Smooth muscle cell (in vitro differentiated cells): ENCODE results near the gene TXK. TPM values are rescaled to one million over a fixed set of nuclear protein-coding genes. Genes with fewer than 3 reads are reported as not detected.

Experiments used
- DNase-seq: peaks from one replicate; lab custom pipeline; 2025; ENCODE audit not compliant: unreplicated experiment; lab: John Stamatoyannopoulos, UW
- H2AFZ ChIP-seq: fragments of 200-600 bp; sonication (generic); 2 replicates; pipeline ENCODE4 v1.6.0; 2016; ENCODE audit warnings: antibody characterized with exemption, low read depth, mild to moderate bottlenecking
- H3F3A ChIP-seq: fragments of 200-600 bp; sonication (generic); 2 replicates; pipeline ENCODE4 v1.6.0; 2017; ENCODE audit warnings: antibody characterized with exemption, low read depth
- H3K27ac ChIP-seq: fragments of 200-600 bp; sonication (generic); 2 replicates; pipeline ENCODE4 v1.5.1; 2016; ENCODE audit warnings: low read depth, mild to moderate bottlenecking
- H3K27me3 ChIP-seq: fragments of 200-600 bp; sonication (generic); 2 replicates; pipeline ENCODE4 v1.6.1; 2016; ENCODE audit warnings: low read depth, mild to moderate bottlenecking
- H3K36me3 ChIP-seq: fragments of 200-600 bp; sonication (generic); 2 replicates; pipeline ENCODE4 v1.5.1; 2016; ENCODE audit warnings: low read depth
- H3K4me1 ChIP-seq: fragments of 200-600 bp; sonication (generic); 2 replicates; pipeline ENCODE4 v1.5.1; 2016; ENCODE audit warnings: low read depth
- H3K4me2 ChIP-seq: fragments of 200-600 bp; sonication (generic); 2 replicates; pipeline ENCODE4 v1.6.0; 2016; ENCODE audit warnings: mild to moderate bottlenecking
- H3K4me3 ChIP-seq: fragments of 200-600 bp; sonication (generic); 2 replicates; pipeline ENCODE4 v1.5.1; 2016; ENCODE audit warnings: mild to moderate bottlenecking
- H3K79me2 ChIP-seq: fragments of 200-600 bp; sonication (generic); 2 replicates; pipeline ENCODE4 v1.6.0; 2016; ENCODE audit warnings: low read depth, mild to moderate bottlenecking
- H3K9ac ChIP-seq: fragments of 200-600 bp; sonication (generic); 2 replicates; pipeline ENCODE4 v1.6.0; 2016; ENCODE audit warnings: low read depth
- H3K9me3 ChIP-seq: fragments of 200-600 bp; sonication (generic); replicated peaks from 2 replicates; pipeline ENCODE4 v1.5.1; 2016; ENCODE audit warnings: low read depth
- H4K20me1 ChIP-seq: fragments of 200-600 bp; sonication (generic); 2 replicates; pipeline ENCODE4 v1.6.0; 2016; ENCODE audit warnings: low read depth
- WGBS: methylation state at CpG from one replicate; pipeline ENCODE4 v1.1.7; 2016; ENCODE audit warnings: low lambda C conversion rate; 5-methylcytosine and 5-hydroxymethylcytosine counted together
- polyA plus RNA-seq: library from polyadenylated mRNA; unstranded; fragments of >200 nt; fragmentation: Nextera tagmentation; extraction: Ambion mirVana; gene quantifications from 2 replicates; pipeline ENCODE4 v1.2.1, GENCODE V29; 2016
- total RNA-seq: library from RNA; depleted of rRNA; stranded (reverse); fragments of >200 nt; gene quantifications from 2 replicates; pipeline ENCODE4 v1.2.3, GENCODE V29; 2014
- TF ChIP-seq, protein P1 (sequence below): fragments of 200-600 bp; sonication (generic); IDR thresholded peaks from 2 replicates; pipeline ENCODE4 v1.5.1; 2017; ENCODE audit warnings: borderline replicate concordance, mild to moderate bottlenecking, antibody characterized with exemption; ENCODE audit not compliant: insufficient read depth, poor library complexity, severe bottlenecking

TXK gene
- total and polyA plus RNA-seq, 2 experiments from 2014 or later, result 0.09 TPM; not detected in 1

DNA sequence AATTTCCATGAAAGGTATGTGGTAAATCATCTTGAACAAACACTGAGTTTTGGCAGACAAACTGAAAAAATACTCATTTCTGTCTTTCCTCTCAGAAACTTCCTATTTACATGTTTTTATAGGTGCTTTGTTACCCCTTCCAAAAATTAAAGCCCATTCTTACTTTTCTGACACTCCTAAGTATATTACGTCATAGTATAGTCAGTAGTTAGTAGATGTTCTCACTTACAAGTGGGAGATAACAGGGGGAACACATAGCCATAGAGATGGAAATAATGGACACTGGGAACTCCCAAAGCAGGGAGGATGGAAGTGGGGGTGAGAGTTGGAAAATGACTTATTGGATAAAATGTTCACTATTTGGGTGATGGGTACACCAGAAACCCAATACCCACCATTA, 28.8 kb downstream of the TXK start:
- Histone ChIP-seq H2AFZ (no peak overlapping the region), H3F3A (no peaks in the 10 kb centered on the region), H3K79me2 (no peaks in the 10 kb centered on the region), H4K20me1 (no peaks in the 10 kb centered on the region), H3K4me2 (no peak overlapping the region), H3K36me3 (no peaks in the 10 kb centered on the region), H3K9me3 (no peaks in the 10 kb centered on the region), H3K27me3 (no peaks in the 10 kb centered on the region), H3K4me3 (no peak overlapping the region), H3K9ac (no peak overlapping the region), H3K4me1 (no peaks in the 10 kb centered on the region), H3K27ac (no peak overlapping the region)
- TF ChIP-seq, protein P1, sequence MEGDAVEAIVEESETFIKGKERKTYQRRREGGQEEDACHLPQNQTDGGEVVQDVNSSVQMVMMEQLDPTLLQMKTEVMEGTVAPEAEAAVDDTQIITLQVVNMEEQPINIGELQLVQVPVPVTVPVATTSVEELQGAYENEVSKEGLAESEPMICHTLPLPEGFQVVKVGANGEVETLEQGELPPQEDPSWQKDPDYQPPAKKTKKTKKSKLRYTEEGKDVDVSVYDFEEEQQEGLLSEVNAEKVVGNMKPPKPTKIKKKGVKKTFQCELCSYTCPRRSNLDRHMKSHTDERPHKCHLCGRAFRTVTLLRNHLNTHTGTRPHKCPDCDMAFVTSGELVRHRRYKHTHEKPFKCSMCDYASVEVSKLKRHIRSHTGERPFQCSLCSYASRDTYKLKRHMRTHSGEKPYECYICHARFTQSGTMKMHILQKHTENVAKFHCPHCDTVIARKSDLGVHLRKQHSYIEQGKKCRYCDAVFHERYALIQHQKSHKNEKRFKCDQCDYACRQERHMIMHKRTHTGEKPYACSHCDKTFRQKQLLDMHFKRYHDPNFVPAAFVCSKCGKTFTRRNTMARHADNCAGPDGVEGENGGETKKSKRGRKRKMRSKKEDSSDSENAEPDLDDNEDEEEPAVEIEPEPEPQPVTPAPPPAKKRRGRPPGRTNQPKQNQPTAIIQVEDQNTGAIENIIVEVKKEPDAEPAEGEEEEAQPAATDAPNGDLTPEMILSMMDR, result no peak
- WGBS, result 100% methylated on average over 1 of the region's 1 CpG
- DNase-seq, result no peak

DNA sequence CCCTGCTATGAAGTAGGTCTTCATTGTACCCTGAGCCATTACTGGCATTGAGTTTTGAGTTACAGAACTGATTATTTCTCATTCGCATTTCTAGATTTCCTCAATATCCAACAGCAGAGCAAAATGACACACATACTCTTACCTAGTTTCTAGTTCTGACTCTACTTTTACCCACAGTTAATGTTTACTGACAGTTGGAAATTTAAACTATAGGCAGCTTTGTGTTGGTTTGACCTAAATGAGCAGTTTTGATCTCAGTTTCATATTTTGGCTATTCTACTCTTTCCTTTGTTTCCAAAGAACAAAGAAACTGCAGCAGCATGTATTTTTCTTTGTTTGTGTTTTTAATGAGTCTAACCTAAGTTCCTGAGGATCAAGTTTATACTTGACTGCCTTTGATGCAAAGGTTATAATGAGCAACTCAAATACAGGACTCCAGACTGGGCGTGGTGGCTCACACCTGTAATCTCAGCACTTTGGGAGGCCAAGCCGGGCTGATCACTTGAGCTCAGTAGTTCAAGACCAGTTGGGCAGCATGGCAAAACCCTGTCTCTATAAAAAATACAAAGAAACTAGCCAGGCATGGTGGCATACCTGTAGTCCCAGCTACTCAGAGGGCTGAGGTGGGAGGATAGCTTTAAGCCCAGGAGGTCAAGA, 30.4 kb downstream of the TXK start:
- Histone ChIP-seq H3K9ac (no peak overlapping the region), H3K9me3 (no peaks in the 10 kb centered on the region), H3K4me3 (no peak overlapping the region), H4K20me1 (no peaks in the 10 kb centered on the region), H3K79me2 (no peaks in the 10 kb centered on the region), H3K27me3 (no peaks in the 10 kb centered on the region), H3K4me2 (no peak overlapping the region), H3K4me1 (no peaks in the 10 kb centered on the region), H3K27ac (no peak overlapping the region), H2AFZ (no peak overlapping the region), H3F3A (no peaks in the 10 kb centered on the region), H3K36me3 (no peaks in the 10 kb centered on the region)
- no peak for DNase-seq
- 92% methylated on average over 3 of the region's 3 CpGs for WGBS
- TF ChIP-seq, protein P1, result no peak

DNA sequence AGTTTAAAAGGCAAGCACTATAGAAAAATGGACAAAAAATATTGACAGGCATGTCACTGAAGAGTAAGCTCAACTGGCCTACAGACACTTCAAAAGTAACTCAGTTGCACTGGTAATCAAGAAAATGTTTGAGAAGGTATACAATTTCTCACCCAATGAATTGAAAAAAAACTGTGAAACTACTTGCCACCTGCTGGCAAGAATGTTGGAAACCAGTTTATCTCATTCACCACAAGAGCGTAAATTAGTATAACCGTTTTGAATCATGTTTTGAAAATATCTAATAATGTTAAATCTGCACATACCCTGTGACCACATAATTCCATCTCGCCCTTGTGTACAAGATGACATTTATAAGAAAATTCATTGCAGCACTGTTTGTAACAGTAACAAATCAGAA, 31.7 kb downstream of the TXK start:
- H3F3A ChIP-seq, result no peaks in the 10 kb centered on the region
- no peaks in the 10 kb centered on the region for H3K4me1 ChIP-seq
- H3K79me2 ChIP-seq, result no peaks in the 10 kb centered on the region
- no peak overlapping the region for H3K4me3 ChIP-seq
- no peaks in the 10 kb centered on the region for H3K36me3 ChIP-seq
- no peak for DNase-seq
- 85% methylated on average over 3 of the region's 3 CpGs for WGBS
- H4K20me1 ChIP-seq, result no peaks in the 10 kb centered on the region
- no peaks in the 10 kb centered on the region for H3K9me3 ChIP-seq
- H2AFZ ChIP-seq, result no peak overlapping the region
- H3K9ac ChIP-seq, result no peak overlapping the region
- TF ChIP-seq, protein P1, result peak; percentile 34
- H3K27ac ChIP-seq, result no peak overlapping the region
- H3K4me2 ChIP-seq, result no peak overlapping the region
- H3K27me3 ChIP-seq, result no peaks in the 10 kb centered on the region

DNA sequence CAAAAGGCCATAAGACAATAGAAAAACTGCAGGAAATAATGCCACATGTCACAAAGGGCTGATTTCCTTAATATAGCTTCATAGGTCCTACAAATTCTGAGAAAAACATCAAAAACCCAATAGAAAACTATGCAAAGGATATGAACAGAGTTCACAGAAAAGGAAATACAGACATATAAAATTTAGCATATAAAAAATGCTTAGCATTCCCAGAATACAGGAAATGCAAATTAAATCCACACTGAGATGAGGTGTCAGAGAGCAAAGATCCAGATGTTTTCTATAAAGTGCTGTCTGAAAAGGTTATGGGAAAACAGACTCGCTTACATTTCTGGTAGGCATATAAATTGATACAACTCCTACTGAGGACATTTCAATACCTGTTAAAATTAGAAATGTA, 33.8 kb downstream of the TXK start:
- DNase-seq, result no peak
- WGBS, result 69% methylated on average over 1 of the region's 1 CpG

More for the DNA sequence above, 33.8 kb downstream of the TXK start:
- no peaks in the 10 kb centered on the region for H4K20me1 ChIP-seq
- no peaks in the 10 kb centered on the region for H3K9me3 ChIP-seq
- no peaks in the 10 kb centered on the region for H3K79me2 ChIP-seq
- no peak overlapping the region for H3K9ac ChIP-seq
- no peaks in the 10 kb centered on the region for H3K27me3 ChIP-seq
- no peak overlapping the region for H3K27ac ChIP-seq
- TF ChIP-seq, protein P1, result no peak
- no peaks in the 10 kb centered on the region for H3F3A ChIP-seq
- no peak overlapping the region for H2AFZ ChIP-seq
- no peaks in the 10 kb centered on the region for H3K36me3 ChIP-seq
- no peaks in the 10 kb centered on the region for H3K4me1 ChIP-seq
- no peak overlapping the region for H3K4me2 ChIP-seq
- no peak overlapping the region for H3K4me3 ChIP-seq
